Mucosa of descending colon (tissue), 3 donors: ENCODE results near the gene C1orf146. TPM values are rescaled to one million over a fixed set of nuclear protein-coding genes. Genes with fewer than 3 reads are reported as not detected.
"Not testable (repeated sequence)": the region's sequence is repeated elsewhere in the genome, so short reads cannot be mapped to it uniquely, and the experiment has no call there.

ENCODE experiments used
- ATAC-seq: fragments of 200-7000 bp; cut with Tn5 transposase; one replicate; pipeline ENCODE4 v1.9.1; 2020; ENCODE audit warnings: mild to moderate bottlenecking, moderate library complexity
- DNase-seq, 3 donors: peaks; one replicate each; pipeline ENCODE4 v3.0.0-alpha.2; 2020
- H3K36me3 ChIP-seq: fragments of 200-600 bp; one replicate; pipeline ENCODE4 v1.8.0; 2021; ENCODE audit warnings: low read depth, mild to moderate bottlenecking
- H3K4me1 ChIP-seq: fragments of 200-600 bp; one replicate; pipeline ENCODE4 v1.8.0; 2021; ENCODE audit warnings: low read depth, mild to moderate bottlenecking
- H3K4me3 ChIP-seq: fragments of 200-600 bp; one replicate; pipeline ENCODE4 v1.8.0; 2021; ENCODE audit warnings: mild to moderate bottlenecking
- H3K9me3 ChIP-seq: fragments of 200-600 bp; one replicate; pipeline ENCODE4 v1.8.0; 2021; ENCODE audit warnings: mild to moderate bottlenecking
- CTCF ChIP-seq: fragments of 200-600 bp; IDR thresholded peaks from one replicate; pipeline ENCODE4 v1.8.0; 2022; ENCODE audit warnings: antibody characterized with exemption, mild to moderate bottlenecking
- intact Hi-C, 2 donors: fragments of 100-400 bp; cut with DNase I in 1 of 2; cut with micrococcal nuclease in 1 of 2; formaldehyde crosslinking; loops; one replicate each; pipeline versions ENCODE4 v1.11.0 to v1.11.1; 2022; cut with DNase I, micrococcal nuclease
- total RNA-seq, 3 donors: library from RNA; stranded (reverse); fragmentation: NEBNext Ultra II Directional in 2 of 3; extraction: Animal tissue kit (Norgen Biotek cat#: 25700) in 2 of 3; gene quantifications; one replicate each; pipeline versions ENCODE4 v1.2.1 to v1.2.4, GENCODE V29; 2021 to 2023
- donor health status: DM: no; HTN: no; CAD: no; lungs with moderate emphysema.
- donor health status: DM: no; HTN: no; CAD: no.
- donor health status: DM: no; HTN: yes; CAD: no.

The C1orf146 gene
- total RNA-seq, 3 donors from 2014 or later = not detected

- no peaks in the 10 kb centered on the region for H3K9me3 ChIP-seq
- no peak overlapping the region for H3K4me3 ChIP-seq
- no peak for TF ChIP-seq CTCF
- no peaks in the 10 kb centered on the region for H3K36me3 ChIP-seq
- intact Hi-C loops = no loop called here
- H3K4me1 ChIP-seq = no peaks in the 10 kb centered on the region
- no peak for ATAC-seq
- no peak for DNase-seq
Measured at GRCh38 chr1:92273039-92273438, 55.3 kb downstream of the C1orf146 start.

GRCh38 chr1:92274939-92275338 is 57.2 kb downstream of the C1orf146 start:
- Histone ChIP-seq H3K4me3 (no peak overlapping the region), H3K4me1 (no peaks in the 10 kb centered on the region), H3K36me3 (no peaks in the 10 kb centered on the region), H3K9me3 (no peaks in the 10 kb centered on the region)
- intact Hi-C loops = no loop called here
- DNase-seq = no peak
- ATAC-seq = no peak
- TF ChIP-seq CTCF = no peak

GRCh38 chr1:92276082-92276481 is 58.4 kb downstream of the C1orf146 start:
- ATAC-seq (no peak), DNase-seq (no peak)
- H3K4me1 ChIP-seq = no peaks in the 10 kb centered on the region
- H3K4me3 ChIP-seq = no peak overlapping the region
- H3K9me3 ChIP-seq = no peaks in the 10 kb centered on the region
- intact Hi-C loops = no loop called here
- H3K36me3 ChIP-seq = no peaks in the 10 kb centered on the region
- no peak for TF ChIP-seq CTCF

GRCh38 chr1:92277105-92277723 is 59.5 kb downstream of the C1orf146 start:
- Histone ChIP-seq H3K4me3 (no peak overlapping the region), H3K4me1 (no peaks in the 10 kb centered on the region), H3K36me3 (no peaks in the 10 kb centered on the region), H3K9me3 (no peaks in the 10 kb centered on the region)
- intact Hi-C loops = no loop called here
- no peak for TF ChIP-seq CTCF
- DNase-seq = no peak
- ATAC-seq = no peak

GRCh38 chr1:92279781-92280180 is 62.1 kb downstream of the C1orf146 start:
- H3K36me3 ChIP-seq, intact Hi-C loops, ATAC-seq, H3K4me1 ChIP-seq, H3K4me3 ChIP-seq, DNase-seq, H3K9me3 ChIP-seq: not testable (repeated sequence)

- H3K36me3 ChIP-seq, DNase-seq, intact Hi-C loops, H3K4me3 ChIP-seq, ATAC-seq, H3K9me3 ChIP-seq, H3K4me1 ChIP-seq: not testable (repeated sequence)
Measured at GRCh38 chr1:92281411-92281810, 63.7 kb downstream of the C1orf146 start.
